ENCODE results near the gene ALPI.

Gene ALPI

DNA sequence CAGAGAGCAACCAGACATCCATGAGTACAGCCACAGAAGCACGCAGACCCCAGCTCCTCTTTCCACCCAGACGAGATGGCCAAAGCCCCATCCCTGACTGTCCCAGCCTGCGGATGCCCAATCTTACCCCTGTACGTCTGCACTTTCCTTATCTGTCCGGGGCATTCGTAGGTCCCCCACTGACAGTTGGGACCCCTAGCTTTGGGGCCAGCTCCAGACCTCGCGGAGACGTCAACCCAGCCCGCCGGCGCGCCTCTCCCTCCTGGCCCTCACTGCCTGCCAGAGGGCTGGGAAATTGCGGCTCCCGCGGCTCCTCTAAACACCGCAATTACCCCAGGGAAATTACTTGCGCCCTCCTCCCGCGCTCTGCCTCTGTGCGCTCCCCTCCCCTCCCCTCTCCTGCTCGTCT, 29.4 kb downstream of the ALPI start:
- no peak for DNase-seq (ENCODE audit: low spot score)

GRCh38 chr2:232485757-232486557, 30.0 kb downstream of the ALPI start:
- DNase-seq (ENCODE audit: low spot score) = no peak

DNA sequence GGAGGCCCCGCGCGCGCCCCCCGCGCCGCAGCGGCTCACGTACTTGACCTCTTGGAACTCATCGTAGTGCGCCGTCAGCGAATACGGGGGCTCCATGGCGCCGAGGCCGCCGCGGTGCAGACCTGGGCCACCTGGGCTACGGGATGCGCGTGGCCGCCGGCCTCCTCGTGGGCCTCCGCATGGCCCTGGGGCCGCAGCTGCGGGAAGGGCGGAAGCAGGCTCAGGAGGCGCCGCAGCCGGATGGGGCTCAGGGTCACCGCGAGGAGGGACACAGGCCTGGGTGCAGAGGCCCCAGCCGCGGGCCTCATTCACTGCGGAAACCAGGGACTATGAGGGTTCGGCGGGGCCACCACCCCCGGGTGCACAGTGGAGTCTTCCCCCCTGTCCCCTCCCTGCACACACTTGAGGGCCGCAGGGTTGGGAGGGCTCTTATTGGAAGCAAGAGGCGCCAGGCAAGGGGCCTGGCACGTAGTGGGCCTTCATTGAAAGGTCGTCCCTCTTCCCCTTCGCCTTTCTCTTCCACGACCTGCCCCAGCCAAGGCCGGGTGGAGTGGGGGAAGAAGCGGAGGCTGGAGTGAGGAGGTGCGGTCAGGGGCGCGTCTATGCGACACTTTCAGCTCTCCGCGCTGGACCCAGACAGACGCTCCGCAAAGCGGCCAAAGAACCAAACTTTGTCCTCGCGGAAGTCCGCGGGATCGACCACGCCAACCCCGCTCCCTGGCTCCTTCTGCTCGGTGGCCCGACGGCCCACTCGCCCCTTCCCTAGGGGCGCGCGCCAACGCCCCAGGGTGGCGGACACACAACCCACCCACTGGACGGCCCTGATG, 30.8 kb downstream of the ALPI start:
- DNase-seq (ENCODE audit: low spot score) = no peak

DNA sequence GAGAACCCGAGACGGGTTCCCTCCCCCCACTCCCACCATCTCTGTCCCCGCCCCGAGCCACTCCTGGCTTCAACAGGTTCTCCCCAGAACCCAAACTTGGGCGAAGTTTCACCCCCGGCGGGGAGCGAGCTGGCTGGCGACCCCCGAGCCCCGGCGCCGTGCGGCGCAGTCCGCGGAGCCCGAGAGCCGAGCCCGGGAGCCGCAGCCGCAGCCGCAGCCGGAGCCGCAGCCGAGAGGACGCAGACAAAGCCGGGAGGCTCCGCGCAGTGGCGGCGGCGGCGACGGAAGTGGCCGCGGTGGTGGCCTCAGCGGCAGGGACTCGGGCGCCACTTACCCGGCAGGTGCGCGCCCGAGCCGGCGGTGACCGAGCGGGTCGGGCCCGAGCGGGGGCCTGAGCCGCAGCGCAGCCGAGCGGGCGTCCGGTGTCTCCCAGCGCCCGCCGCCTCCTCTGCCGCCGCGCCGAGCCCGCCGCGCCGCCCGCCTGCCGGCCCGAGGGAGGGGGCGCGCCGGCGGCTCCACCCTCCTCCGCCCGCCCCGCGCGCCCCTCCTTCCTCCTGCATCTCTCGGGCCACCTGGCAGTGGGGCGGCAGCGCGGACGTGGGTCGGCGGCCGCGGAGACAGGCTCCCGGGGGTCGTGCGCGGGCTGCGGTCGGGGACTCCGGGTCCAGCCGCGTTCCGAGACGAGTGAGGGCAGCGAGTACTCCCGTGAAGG, 31.6 kb downstream of the ALPI start, which contains the start of gene ECEL1:
TSS of gene ECEL1 (minus strand) at position 450 of the 712 bp plus-strand sequence. CDS start 1,181 bp downstream, outside the sequence.
- peak; percentile 32 for DNase-seq (ENCODE audit: low spot score)

GRCh38 chr2:232488097-232488711, 32.3 kb downstream of the ALPI start:
- DNase-seq (ENCODE audit: low spot score) = no peak

DNA sequence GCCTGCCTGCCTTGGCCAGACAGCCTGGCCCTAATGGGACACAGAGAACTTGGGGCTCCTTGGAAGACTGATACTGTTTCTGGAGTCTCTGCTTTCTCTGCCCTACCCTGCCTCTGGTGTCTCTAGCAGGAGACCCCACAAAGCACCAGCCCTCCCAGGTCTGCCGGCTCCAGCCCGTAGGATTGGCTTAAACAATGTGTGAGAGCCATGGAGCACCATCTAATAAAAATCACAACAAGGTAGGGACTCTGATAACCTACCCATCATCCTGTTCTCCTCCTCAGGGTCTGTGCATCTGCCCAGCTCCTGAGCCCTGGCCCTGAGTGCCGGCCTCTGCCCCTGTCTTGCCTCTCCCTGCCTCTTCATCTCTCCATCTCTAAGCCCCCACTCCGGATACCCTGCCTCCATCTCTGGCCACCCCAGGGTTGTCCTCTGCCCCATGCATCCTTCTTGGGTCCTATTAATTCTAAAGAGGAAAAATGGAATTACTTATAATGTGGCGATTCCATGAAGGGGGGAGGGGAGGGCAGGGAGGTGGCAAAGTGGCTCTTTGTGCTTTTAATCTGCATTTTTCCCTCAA, 32.9 kb downstream of the ALPI start:
- DNase-seq (ENCODE audit: low spot score) = no peak

DNA sequence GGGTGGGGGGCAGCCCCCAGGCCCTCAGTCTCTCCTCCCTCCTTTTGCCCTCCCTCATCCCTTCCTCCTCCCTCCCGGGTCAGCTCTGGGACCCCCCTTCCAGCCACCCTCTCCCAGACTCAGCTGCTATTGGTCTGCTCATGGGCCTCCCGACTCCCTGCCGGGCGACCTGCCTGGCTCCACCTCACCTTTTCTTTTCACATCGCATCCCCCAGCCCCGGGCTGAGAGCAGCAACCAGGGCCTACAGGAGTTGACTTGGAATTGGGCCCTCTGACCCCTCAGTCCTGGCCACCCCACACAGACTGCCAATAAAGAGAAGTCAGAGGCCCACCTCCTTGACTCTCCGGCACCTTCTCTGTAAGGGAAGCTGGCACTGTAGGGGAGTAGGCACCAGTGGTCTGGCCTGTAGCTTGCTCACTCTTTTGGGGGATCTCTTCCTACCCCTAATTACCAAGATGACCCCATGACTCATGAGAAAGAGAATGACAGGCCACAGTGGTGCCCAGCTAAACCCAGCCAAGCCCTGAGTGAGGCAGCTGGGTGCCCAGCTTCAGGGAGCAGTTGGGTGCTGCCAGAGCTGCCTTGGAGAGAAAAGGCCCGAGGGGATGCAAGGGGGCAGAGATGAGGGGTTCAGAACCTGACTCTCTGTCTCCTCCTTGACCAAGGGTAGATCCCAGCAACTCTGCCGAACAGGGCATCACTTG, 33.7 kb downstream of the ALPI start:
- no peak for DNase-seq (ENCODE audit: low spot score)

DNA sequence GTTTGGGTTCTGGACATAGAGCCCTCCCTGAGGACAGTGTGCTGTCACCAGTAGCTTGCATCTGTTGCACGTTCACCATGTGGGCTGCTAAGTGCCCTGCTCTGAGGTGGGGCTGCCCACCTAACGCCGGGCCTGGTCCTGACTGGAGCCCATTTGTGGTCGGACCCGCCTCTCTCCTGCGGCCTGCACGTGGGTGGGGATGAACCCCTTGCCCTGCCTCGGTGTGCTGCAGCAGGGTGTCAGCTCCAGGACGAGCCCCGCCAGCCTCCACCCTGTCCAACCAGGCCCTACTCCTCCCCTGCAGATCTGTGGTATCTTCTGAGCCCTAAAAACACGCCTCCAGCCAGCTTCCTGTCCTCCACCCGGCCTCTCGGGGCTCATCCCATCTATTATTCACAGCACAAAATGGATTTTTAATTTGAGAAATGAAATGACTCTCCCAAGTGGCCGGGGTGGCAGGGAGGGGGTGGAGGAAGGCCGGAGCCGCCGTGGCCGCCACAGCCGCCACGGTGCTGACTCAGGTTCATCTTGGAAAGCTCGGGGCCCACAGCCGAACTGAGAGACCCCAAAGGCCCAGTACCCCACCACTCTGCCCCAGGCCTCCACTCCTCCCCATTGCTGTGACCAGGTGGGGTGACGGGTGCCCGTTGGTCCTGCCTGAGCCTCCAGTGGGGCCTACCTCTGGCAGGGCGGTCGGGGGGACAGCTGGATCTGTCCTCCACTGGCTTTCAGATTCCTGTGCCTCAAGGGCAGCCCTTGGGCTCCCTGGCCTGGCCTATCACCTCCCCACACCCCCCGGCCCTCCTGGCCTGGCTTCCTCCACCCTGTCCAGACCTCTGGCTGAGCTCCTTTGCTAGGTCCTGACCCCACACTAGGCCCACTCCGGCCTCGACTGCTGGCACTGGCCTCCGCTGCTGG, 34.5 kb downstream of the ALPI start:
- no peak for DNase-seq (ENCODE audit: low spot score)

DNA sequence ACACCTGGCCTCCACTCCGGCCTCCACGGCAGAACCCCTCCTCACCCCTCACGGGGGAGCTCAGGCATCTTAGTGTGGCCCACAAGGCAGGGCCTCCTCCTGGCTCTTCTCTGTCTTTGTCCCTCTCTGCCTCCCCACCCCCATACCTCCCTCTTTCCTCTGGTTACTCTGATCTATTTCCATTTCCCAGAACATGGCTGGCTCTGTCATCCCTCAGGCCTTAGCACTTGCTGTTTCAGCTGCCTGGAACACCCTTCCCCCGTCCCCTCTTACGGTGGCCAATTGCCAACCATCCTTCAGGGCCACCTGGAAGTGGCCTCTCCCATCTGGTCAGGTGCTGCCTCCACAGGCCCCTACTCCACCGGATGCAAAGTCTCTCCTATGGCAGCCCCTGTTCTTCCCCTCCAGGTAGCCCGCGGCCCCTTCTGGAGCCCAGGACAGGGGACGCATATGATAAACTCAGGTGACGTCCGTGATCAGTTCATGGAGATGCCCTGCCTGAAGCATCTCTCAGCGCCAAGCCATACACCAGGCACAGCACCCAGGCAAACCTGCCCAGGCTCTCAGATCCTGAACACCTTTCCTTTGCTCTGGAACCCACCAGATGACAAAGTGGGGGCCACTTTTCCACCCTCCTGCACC, 35.3 kb downstream of the ALPI start:
- DNase-seq (ENCODE audit: low spot score) = no peak

DNA sequence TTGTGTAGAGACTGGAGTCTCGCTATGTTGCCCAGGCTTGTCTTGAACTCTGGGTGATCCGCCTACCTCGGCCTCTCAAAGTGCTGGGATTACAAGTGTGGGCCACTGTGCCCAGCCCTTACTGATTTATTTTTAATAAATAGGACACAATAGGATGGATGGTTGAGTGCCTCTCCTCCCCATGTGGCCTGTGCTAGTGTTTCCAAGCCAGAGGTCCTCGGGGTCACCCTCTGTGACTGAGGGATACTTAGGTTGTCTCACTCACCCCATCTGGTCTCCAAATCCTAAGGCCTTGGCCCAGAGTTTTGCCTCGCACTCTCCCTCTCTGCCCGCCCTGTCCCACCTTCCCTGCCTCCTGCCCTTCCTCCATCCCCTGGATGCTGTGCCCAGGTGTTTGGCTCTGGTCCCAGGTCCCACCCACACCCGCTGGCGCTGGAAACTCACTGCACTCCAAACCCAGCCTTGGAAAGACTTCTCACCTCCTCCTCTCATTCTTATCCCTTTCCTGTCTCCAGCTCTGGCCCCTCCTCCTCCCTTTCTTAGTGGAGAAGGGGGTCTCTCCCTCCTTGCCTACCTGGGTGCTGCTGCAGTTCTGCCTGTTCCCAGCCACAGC, 36.4 kb downstream of the ALPI start:
- no peak for DNase-seq (ENCODE audit: low spot score)

GRCh38 chr2:232492963-232493700, 37.2 kb downstream of the ALPI start:
- no peak for DNase-seq (ENCODE audit: low spot score)

DNA sequence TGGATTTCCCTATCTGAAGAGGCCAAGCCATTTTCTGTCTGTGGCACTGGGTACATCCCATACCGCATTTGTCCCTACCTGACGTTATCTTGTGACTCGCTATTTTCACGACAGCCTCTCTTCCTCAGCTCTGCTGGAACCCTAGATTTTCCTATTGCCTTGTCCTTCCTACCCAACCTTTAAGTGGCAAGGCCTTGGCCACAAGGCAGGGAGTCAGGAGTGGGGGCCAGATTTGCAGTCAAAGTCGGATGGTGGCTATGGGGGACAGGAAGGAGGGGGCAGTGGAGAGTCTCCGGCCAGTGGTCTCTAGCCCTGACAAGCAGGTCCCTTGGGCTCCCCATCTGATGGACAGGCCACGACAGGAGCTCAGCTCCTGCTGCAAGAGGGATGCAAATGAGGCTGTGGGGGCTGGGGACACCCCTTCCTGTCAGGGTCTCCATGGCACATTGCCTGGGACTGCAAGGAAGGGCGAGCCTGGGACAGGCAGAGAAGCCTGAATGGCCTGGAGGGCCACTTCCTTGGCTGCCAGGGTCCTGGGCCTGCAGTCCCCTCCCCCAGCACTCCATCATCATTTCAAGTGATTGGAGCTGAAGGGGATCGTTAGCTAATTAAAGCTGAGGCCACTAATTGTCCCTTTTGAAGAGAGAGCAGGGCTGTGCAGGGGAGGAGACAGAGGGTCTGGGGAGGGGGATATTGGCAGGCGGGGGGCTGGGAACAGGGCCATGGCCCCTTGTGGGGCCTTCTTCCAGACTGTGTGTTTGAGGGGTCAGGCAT, 37.9 kb downstream of the ALPI start:
- DNase-seq (ENCODE audit: low spot score) = no peak

DNA sequence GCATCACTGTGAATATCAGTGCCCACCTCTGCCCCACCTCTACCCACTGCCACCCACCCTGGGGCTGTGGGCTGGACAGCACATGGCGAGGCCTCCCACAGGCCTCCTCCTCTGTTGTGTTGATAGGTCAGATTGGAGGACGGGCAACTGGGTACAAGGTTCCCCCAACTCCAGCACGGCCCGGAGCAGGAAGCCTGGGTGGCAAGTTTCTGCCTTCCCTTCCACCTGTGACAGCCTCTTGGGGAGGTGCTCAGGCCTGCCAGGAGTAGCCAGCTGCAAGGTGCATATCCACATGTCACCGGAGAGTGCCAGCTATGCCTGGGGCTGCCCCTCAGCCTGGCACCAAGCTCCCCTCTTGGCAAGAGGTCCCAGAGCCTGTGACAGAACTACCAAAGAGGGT, 38.6 kb downstream of the ALPI start:
- DNase-seq (ENCODE audit: low spot score) = no peak

GRCh38 chr2:232495292-232495691, 39.3 kb downstream of the ALPI start:
- no peak for DNase-seq (ENCODE audit: low spot score)

DNA sequence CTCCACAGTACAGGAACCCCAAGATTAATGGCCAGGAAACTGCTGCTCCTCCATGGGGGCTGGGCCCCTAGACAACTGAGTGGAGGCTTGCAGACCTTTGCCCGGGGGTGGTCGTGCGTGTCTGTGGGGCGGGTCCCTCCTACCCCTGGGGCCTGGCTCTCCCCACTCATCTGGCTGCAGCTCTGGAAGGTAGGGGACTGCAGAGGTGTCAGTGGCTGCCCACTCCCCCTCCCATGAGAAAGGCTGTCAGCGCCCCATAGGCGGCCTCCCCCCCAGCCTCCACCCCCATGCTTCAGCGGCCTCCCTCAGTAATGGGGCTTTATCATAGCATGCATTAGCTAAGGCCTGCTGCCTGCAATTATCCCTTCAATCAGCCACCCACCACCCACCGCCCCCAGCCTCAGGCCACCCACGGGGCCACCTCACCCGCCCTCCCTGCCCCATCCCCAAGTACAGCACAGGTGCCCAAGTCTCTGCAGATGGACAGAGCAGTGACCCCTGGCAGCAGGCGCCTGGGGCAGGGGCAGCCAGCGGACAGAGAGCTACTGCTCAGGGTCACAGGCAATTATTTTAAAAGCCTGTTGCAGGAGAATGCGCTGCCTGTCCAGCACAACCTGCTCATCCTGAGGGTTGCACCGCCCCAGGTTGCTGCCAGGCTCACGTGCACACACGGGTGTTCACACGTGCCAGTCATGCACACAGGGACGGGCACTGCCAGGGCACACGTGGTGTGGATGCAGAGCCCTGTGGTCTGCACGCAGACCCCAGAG, 40.7 kb downstream of the ALPI start:
- no peak for DNase-seq (ENCODE audit: low spot score)

GRCh38 chr2:232497348-232497747, 41.4 kb downstream of the ALPI start:
- no peak for DNase-seq (ENCODE audit: low spot score)

DNA sequence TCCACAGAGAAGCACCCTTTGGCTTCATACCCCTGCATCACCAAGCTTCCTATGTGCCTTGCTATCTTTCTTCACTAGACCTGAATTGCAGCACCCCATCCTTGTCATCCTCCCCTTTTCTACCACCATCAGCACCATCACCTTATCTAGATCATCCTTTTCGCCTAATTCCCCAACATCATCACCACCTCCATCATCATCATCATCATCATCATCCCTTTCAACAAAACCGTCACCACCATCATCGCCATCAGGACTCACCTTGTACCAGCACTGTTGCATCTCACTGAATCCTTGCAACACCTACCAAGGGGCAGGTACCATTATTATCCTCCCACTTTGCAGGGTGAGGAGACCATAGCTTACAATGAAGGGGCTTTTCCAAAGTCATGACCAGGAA, 42.5 kb downstream of the ALPI start:
- DNase-seq (ENCODE audit: low spot score) = no peak

All from germinal center (tissue), 1 donor.